Endothelial cell (in vitro differentiated cells): ENCODE measurements around the gene HOXC13. TPM values are rescaled to one million over a fixed set of nuclear protein-coding genes. Genes with fewer than 3 reads are reported as not detected.
A peak's percentile ranks its signal among the peaks of the same experiment; 100 is the strongest.

ENCODE experiments used
- DNase-seq: peaks from one replicate; pipeline ENCODE4 v3.0.0; 2021; ENCODE audit warnings: low spot score
- H3K27ac Mint-ChIP-seq: one replicate; pipeline ENCODE4 v1.8.0; 2021; ENCODE audit warnings: mixed read lengths, inconsistent platforms; ENCODE audit not compliant: unreplicated experiment
- H3K27me3 Mint-ChIP-seq: one replicate; pipeline ENCODE4 v1.8.0; 2021; ENCODE audit warnings: mild to moderate bottlenecking, moderate library complexity, mixed read lengths, inconsistent platforms; ENCODE audit not compliant: unreplicated experiment
- H3K36me3 Mint-ChIP-seq: one replicate; pipeline ENCODE4 v1.8.0; 2021; ENCODE audit warnings: mild to moderate bottlenecking, low read depth, mixed read lengths, inconsistent platforms; ENCODE audit not compliant: unreplicated experiment
- H3K4me1 Mint-ChIP-seq: one replicate; pipeline ENCODE4 v1.8.0; 2021; ENCODE audit warnings: mild to moderate bottlenecking, mixed read lengths, inconsistent platforms; ENCODE audit not compliant: unreplicated experiment
- H3K4me3 Mint-ChIP-seq: one replicate; pipeline ENCODE4 v1.8.0; 2021; ENCODE audit warnings: mild to moderate bottlenecking, mixed read lengths, inconsistent platforms; ENCODE audit not compliant: unreplicated experiment
- H3K9me3 Mint-ChIP-seq: one replicate; pipeline ENCODE4 v1.8.0; 2021; ENCODE audit warnings: mixed read lengths, inconsistent platforms; ENCODE audit not compliant: unreplicated experiment
- total RNA-seq: library from RNA; stranded (reverse); fragmentation: NEBNext Ultra II Directional; extraction: Animal tissue kit (Norgen Biotek cat#: 25700); gene quantifications from one replicate; pipeline ENCODE4 v1.2.1, GENCODE V29; 2021; ENCODE audit not compliant: unreplicated experiment
- TF ChIP-seq, protein P1 (sequence below): fragments of 200-600 bp; sonication (generic); IDR thresholded peaks from one replicate; pipeline ENCODE4 v1.5.0; 2021; ENCODE audit warnings: antibody characterized with exemption; ENCODE audit not compliant: unreplicated experiment

HOXC13 gene
- total RNA-seq, 1 donor from 2014 or later = 0.38 TPM

DNA sequence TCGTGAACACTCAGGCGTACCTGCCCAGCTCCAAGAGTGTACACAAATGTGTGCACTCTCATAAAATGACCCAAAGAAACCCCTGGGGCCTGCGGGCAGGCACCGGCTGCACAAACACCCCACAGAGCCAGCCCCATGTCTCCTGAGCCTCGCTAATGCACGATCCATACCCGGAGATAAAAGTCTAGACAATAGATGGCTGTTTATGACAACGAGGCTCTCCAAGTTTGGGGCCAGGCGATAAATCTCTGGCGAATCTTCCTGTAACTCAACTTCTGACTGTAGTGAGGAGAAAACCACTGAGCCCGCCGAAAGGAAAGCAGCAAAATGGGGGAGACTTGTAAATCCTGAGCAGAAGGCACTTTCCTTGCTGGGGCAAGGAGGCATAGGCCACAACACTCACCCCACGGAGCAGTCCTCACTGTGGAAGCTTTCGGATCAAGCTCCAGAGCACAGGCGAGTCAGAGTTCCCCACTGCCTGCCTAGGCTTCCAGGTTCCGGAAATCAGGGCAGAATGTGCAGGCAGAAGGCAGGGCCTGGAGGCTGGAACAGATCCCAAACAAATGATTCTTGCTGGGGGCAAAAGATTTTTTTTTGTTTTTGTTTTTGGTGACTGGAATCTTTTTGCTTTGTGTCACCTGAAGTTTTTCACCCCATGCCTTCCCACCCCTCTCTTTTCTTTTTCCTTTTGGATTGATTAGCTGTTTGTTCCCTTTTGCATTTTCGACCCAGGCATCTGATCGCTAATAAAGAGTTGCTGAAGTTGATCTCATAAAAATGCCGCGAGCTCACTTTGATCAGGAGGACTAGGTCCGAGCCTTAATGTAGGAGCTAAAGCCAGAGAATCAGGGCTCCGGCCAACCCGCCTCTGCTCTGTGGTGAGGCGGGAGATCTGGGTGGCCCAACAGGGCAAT is 29.8 kb downstream of the HOXC13 start:
- H3K4me1 Mint-ChIP-seq = peaks cover 42% of the 10 kb centered on the region
- H3K27me3 Mint-ChIP-seq = peaks cover 47% of the 10 kb centered on the region
- no peak overlapping the region for H3K27ac Mint-ChIP-seq
- no peak for DNase-seq
- peak overlapping the region; percentile 26 for H3K4me3 Mint-ChIP-seq
- no peaks in the 10 kb centered on the region for H3K9me3 Mint-ChIP-seq
- TF ChIP-seq, protein P1, sequence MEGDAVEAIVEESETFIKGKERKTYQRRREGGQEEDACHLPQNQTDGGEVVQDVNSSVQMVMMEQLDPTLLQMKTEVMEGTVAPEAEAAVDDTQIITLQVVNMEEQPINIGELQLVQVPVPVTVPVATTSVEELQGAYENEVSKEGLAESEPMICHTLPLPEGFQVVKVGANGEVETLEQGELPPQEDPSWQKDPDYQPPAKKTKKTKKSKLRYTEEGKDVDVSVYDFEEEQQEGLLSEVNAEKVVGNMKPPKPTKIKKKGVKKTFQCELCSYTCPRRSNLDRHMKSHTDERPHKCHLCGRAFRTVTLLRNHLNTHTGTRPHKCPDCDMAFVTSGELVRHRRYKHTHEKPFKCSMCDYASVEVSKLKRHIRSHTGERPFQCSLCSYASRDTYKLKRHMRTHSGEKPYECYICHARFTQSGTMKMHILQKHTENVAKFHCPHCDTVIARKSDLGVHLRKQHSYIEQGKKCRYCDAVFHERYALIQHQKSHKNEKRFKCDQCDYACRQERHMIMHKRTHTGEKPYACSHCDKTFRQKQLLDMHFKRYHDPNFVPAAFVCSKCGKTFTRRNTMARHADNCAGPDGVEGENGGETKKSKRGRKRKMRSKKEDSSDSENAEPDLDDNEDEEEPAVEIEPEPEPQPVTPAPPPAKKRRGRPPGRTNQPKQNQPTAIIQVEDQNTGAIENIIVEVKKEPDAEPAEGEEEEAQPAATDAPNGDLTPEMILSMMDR = no peak
- no peaks in the 10 kb centered on the region for H3K36me3 Mint-ChIP-seq

DNA sequence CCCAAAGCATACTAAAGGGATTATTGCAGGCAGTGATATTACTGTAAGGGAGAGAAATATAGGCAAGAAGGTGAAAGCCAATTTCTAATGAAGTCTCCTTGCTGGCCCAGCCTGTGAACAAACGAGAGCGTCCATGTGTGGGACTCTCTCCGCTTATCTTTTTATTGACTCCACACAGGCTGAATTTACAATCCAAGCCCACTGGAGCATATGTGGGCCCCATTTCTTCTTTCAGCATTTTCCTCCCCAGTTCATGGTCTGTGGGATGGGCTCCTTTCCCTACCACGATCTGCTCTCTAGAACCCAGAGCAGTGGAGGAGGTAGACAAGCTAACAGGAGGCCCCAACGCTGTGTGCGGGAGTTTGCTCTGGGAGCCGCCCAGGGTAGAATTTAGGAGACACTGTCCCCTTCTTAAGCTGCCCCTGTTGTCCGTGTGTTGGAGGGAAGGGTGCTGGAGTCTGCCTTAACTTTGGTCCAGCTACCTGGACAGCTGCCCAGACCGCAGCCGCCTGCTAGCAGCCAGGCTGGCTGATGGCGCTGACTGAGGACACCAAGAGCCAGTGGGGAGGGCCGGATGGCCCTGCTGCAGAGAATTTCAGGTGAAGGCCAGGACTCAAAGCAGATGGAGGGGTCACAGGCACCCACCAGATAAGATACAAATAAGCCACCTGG is 31.1 kb downstream of the HOXC13 start:
- H3K4me3 Mint-ChIP-seq = no peak overlapping the region
- peaks cover 34% of the 10 kb centered on the region for H3K4me1 Mint-ChIP-seq
- DNase-seq = no peak
- peaks cover 45% of the 10 kb centered on the region for H3K27me3 Mint-ChIP-seq
- H3K36me3 Mint-ChIP-seq = no peaks in the 10 kb centered on the region
- TF ChIP-seq, protein P1 = no peak
- no peaks in the 10 kb centered on the region for H3K9me3 Mint-ChIP-seq
- no peak overlapping the region for H3K27ac Mint-ChIP-seq

DNA sequence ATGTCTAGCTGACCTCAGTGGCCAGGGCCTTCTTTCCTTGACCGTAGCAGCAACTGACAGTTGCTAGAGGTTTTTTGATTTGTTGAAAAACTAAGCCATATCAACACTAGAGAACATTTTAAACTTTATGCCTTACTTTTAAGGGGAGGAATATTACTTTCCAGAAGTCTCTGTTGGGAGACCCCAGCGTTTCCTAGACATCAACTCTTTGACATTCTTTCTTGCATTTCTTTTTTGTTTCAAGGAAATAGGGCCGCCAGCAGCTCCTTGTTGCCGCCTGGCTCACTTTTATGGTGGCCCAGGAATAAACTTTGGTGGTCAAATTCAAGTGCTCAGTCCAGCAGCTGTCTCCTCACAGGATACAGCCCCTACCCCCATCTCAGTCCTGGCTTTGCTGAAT is 31.8 kb downstream of the HOXC13 start:
- H3K27me3 Mint-ChIP-seq = peaks cover 48% of the 10 kb centered on the region
- H3K4me3 Mint-ChIP-seq = no peak overlapping the region
- no peaks in the 10 kb centered on the region for H3K9me3 Mint-ChIP-seq
- no peak for DNase-seq
- no peak overlapping the region for H3K27ac Mint-ChIP-seq
- H3K4me1 Mint-ChIP-seq = peaks cover 31% of the 10 kb centered on the region
- H3K36me3 Mint-ChIP-seq = no peaks in the 10 kb centered on the region
- TF ChIP-seq, protein P1 = no peak

DNA sequence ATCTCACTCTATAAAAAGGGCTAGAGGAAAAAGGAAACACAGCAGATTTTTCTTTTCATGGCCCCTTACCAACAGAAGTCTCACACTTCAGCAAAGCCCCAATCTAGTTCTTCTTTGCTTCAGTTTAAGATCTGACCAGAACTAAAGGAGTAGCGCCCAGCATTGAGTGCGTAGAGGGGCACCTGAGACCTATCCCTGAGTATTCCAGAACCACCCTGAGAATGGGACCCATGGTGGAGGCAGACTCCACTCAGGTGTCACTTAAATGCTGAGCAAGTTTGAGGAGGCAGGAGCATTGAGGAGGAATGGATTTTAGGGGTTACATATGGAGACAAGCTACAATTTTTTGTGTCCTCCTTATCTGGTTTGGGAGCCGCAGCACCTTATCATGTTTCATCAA is 32.5 kb downstream of the HOXC13 start:
- no peak for DNase-seq
- no peaks in the 10 kb centered on the region for H3K9me3 Mint-ChIP-seq
- no peak overlapping the region for H3K27ac Mint-ChIP-seq
- no peak overlapping the region for H3K4me3 Mint-ChIP-seq
- peaks cover 48% of the 10 kb centered on the region for H3K27me3 Mint-ChIP-seq
- H3K4me1 Mint-ChIP-seq = peaks cover 29% of the 10 kb centered on the region
- no peaks in the 10 kb centered on the region for H3K36me3 Mint-ChIP-seq
- TF ChIP-seq, protein P1 = no peak

DNA sequence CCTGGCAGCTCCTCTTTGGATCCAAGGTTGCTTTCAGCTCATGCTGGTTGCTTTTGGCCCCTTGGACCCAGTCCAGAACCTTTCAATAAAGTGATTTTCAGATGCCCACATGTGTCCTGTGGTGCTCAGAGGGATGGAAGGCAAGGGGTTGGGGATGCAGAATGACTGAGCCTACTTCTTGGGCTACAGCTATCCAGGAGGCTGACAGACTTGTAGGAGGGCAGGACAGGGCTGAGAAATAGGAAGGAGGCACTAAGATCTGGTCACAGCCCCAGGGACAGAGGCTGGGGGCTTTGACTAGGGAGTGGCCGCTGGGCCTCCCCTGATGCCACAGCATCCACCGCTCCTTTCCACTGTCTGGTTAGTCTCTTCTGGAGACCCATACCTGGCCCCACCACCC is 33.1 kb downstream of the HOXC13 start:
- Mint-ChIP-seq H3K9me3 (no peaks in the 10 kb centered on the region), H3K27me3 (peaks cover 47% of the 10 kb centered on the region), H3K36me3 (no peaks in the 10 kb centered on the region), H3K27ac (no peak overlapping the region), H3K4me1 (peaks cover 24% of the 10 kb centered on the region), H3K4me3 (no peak overlapping the region)
- DNase-seq = no peak
- TF ChIP-seq, protein P1 = no peak
